HT1080 (cell line): ENCODE results near the gene BORCS5. TPM values are rescaled to one million over a fixed set of nuclear protein-coding genes. Genes with fewer than 3 reads are reported as not detected.
"Not testable (repeated sequence)": the region's sequence is repeated elsewhere in the genome, so short reads cannot be mapped to it uniquely, and the experiment has no call there.

Experiments used
- DNase-seq: peaks from one replicate; pipeline ENCODE4 v3.0.0-alpha.2; 2015; ENCODE audit warnings: low read depth
- total RNA-seq: library from RNA; depleted of rRNA; stranded (reverse); fragments of >200 nt; shearing (Covaris generic); gene quantifications from 2 replicates; pipeline ENCODE4 v1.2.3, GENCODE V29; 2014

BORCS5 gene
- total RNA-seq, 1 experiment from 2014 or later, result 12.1 TPM

DNA sequence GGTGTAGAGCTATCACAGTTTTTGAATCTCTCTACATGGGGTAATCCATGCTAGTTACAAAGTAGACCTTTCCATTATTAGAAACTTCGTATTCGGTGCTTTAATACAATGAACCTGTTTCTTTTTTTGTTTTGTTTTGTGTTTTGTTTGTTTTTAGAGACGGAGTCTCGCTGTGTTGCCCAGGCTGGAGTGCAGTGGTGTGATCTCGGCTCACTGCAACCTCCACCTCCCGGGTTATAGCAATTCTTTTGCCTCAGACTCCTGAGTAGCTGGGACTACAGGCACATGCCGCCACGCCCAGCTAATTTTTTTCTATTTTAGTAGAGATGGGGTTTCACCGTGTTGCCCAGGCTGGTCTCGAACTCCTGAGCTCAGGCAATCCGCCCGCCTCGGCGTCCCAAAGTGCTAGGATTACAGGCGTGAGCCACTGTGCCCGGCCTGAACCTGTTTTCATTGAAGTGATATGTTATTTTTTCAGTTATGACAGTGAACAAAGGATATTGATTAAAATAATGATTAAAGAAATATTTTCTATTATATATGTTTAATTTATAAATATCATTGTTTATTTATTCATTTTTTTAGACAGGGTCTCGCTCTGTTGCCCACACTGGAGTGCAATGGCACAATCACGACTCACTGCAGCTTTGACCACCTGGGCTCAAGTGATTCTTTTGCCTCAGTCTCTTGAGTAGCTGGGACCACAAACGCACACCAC is 5.3 kb upstream of the BORCS5 start:
- not testable (repeated sequence) for DNase-seq

DNA sequence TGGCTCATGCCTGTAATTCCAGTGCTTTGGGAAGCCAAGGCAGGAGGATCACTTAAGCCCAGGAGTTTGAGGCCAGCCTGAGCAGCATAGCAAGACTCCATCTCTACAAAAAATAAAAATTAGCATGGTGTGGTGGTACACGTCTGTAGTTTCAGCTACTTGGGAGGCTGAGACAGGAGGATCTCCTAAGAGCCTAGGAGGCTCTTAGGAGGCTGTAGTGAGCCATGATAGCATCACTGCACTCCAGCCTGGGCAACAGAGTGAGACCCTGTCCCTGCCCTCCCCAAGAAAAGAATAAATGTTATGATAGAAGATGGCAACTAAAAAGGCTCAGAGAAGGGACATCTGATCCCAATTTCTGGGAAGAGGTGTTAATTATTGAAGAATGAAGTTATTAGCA is 3.6 kb upstream of the BORCS5 start:
- no peak for DNase-seq

DNA sequence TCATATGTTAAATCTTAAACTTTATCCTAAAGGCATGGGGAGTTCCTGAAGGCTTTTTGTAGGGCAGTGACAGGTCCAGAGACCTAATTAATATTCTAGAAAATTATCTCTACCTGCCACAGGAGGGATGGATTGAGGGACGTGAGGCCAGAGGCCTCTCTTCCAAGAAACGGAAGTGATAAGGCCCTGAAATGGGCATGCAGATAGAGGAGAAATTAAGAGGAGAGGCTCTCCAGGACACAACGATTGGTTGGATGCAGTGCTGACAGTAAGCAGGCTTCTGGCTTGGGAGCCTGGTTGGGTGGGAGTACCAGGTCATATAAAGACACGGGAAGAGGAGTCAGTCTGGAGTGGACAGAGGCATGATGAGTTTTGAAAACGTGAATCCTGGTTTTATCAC is 3.1 kb upstream of the BORCS5 start:
- no peak for DNase-seq

DNA sequence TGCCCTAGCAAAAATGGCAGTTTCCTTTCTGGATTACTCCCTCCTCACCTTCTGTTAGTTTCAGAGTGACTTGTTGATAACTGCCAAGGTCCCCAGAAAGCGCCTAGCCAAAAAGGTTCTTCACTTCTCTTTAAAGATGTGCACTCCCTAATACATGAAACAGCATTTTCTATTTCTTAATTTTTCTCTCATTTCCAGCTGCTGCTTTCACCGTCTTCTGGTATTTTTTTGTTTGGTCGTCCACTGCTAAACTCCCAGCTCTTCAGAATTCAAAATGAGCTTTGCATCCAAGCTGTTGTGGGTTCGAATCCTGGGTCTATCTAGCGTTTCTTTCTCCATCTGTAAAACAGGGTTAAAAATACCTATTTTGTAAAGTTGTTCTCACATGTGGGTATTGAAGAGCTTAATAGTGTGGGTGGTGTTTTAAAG is 397 bp upstream of the BORCS5 start:
- no peak for DNase-seq

DNA sequence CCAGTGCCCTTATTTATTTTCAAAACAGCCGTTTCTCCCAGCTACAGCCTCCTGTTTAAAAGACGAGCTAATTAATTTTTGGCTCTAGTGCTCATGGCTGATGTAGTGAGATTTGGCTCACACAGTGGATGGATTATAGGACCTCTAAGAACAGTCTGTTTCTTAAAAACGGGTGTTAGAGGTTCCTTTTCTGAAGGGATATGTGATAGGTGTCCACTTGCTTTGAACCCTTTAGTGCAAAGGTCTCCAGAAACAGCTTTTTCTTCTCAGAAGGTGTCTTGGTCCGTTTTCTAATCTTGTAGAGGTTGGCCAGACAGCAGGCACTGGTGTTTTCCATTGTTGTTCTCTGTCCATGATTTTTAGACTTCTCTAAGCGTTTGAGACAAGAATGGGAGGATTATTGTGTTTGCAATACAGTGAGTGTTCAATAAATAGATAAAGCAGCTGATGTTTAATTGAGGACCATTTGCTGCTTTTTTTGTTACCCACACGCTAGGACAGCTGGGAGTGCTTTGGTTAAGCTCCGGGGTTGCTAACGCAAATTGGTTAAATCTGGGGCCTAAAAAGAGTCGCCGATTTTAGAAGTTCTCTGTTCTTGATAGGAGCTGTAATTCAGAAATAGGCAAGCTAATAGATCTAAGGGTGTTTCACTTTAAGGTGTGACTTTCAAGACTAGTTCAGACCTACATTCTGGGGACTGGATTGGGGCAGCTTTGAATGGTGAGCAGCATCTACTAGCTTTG is 1.0 kb downstream of the BORCS5 start:
- no peak for DNase-seq

DNA sequence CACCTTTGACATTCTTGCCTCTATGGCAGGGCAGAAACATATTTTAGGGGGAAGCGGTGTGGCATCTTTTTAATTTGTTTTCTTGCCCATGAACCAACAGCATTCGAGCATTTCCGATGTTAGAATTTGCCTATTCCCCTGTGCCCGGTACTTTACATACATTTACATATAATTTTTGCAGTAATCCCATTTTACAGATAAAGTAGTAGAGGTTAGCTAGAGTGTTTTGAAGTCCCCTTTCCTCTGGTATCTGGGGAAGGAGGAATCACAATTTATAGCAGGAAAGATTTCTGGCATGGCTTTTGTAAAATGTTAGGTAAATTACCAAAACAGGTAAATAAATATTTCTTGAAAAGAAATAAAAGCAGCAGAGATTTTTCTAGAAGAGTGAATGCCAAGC is 1.6 kb downstream of the BORCS5 start:
- no peak for DNase-seq

DNA sequence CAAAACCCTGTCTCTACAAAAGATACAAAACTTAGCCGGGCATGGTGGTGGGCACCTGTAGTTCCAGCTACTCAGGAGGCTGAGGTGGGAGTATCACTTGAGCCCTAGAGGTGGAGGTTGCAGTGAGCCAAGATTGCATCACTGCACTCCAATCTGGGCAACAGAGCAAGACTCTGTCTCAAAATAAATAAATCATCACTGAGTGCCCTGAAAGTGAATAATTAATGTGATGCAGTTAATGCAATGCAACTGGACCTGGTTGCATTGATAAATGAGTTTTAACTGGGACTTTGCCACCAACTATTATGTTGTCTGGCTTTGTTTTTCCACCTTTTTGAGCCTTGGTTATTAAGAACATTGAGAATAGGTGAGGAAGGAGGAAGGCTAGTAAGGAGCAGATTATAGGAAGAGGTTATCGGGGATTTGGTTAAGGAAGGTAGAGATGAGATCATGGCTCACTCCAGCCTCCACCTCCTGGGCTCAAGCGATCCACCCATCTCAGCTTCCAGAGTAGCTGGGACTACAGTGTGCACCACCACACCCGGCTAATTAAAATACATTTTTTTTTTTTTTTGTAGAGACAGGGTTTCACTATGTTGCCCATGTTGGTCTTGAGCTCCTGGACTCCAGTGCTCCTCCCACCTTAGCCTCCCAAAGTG is 8.0 kb downstream of the BORCS5 start:
- DNase-seq, result no peak

DNA sequence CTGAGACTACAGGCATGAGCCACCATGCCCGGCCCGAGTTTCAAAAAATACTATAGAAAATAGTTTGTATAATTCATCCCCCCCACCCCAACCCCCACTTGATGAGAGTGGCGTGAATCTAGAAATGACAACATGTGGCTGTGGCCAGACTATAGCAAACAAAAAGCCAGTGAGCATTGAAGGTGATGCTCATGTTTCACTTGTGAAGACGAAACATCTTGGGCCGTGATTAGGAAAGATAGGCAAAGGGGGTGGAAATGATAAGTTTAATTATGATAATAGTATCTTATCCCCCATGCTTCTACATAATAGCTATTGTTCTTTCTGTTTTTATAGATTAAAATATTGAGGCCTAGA is 8.5 kb downstream of the BORCS5 start:
- no peak for DNase-seq

DNA sequence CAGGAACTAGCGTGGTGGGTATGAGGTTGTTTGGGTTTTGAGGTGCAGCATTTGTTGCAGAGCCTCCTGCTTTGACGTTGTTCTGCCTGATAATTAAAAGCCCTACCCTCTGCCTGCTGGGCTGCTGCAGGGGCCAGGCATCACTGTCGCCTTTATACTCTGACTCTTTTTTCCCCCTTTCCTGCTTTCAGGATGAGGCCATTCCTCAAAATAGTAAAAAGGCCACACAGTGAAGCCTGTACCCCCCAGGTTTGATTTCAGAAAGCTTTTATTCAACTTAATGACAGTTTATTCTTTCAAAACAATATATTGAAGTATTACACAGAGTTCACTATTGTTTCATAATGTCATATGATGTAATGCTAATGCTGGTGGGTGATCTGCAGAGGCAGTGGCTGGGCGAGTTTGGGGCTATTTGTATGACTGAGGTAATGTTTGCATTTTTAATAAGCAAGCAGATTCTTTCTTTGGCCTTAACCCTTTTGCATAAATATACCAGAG is 9.1 kb downstream of the BORCS5 start:
- no peak for DNase-seq

DNA sequence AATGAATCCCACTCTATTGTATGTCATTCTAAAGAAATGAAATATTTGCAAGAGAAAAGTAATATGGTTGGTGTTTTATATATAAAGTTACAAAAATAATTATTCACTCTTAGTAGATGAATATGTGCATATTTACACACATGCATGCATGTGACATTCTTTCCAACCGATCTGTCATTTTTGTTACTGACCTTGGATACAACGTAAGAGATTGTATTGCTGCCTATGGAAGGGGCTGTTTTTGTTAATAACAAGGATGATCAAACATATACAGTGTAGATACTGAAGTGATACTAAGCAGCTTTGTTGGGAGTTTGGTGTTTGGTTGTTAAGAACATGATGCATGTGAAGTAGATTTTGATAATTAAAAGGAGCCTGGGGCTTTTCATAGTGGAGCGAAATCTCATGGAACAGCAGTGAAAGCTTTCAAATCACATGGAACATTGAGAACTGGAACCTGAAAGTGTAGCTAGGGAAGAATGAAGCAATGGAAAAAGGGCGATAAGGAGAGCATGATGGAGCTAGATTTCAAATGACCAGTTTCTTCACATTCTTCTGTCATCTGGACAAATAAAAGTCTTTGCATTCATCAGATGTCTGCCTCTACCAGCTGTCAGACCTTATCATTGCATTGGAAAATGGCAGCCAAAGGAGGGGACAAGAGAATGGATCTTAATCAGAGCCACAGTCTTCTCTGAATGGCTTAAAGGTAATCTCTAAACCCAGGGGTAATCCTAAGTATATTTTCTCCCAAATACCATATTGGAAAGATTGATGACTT is 10.0 kb downstream of the BORCS5 start:
- no peak for DNase-seq

DNA sequence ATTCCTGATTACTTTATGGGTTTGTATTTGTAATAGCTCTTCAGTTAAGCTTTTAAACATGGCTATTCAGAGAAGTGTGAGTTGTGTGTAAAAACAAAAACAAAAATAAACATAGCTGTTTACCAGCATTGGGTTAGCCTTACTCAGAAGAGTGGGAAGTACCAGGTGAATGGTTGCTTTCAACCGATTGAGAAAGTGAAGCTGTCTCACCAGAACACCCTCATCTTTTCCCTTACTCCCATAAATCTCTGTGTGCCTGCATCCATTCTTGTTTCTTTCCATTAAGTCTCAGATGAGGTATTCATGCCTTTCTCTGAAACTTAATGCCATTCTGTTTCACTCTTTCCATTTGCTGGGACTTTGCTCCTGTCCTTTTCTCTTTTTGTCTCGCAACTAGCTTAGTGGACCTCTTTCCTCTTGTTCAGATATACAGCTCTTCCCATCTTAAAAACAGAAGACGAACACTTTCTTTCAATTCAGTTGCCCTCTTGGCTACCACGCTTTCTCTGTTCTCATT is 10.7 kb downstream of the BORCS5 start:
- no peak for DNase-seq

DNA sequence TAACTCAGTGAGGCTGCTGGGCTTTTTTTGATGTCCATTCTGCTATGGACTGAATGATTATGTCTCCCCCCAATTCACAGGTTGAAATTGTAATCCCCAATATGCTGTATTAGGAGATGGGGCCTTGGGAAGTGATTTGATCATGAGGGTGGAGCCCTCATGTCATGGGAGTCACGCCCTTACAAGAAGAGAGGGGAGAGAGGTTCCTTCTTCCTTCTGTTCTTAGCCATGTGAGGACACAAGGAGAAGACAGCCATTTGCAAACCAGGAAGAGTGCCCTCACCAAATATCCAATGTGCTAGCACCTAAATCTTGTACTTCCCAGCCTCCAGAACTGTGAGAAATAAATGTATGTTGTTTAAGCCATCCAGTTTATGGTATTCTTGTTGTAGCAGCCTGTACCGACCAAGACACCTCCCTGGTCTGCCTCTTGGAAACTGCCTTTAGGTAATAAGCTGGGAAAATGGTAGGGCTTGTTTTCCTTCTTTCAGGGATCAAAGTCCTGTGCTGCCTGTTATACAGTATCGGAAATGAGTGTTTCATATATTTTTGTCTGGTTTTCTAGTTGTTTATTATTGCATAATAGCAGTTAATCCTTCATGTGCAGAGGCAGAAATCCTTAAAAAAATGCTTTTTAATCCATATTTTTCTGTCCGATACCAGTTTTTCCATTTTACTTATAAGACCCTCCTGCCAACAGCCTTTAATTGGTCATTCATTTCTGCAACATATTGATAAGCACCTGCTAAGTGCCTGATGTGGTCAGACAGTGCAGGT is 16.3 kb downstream of the BORCS5 start:
- no peak for DNase-seq

DNA sequence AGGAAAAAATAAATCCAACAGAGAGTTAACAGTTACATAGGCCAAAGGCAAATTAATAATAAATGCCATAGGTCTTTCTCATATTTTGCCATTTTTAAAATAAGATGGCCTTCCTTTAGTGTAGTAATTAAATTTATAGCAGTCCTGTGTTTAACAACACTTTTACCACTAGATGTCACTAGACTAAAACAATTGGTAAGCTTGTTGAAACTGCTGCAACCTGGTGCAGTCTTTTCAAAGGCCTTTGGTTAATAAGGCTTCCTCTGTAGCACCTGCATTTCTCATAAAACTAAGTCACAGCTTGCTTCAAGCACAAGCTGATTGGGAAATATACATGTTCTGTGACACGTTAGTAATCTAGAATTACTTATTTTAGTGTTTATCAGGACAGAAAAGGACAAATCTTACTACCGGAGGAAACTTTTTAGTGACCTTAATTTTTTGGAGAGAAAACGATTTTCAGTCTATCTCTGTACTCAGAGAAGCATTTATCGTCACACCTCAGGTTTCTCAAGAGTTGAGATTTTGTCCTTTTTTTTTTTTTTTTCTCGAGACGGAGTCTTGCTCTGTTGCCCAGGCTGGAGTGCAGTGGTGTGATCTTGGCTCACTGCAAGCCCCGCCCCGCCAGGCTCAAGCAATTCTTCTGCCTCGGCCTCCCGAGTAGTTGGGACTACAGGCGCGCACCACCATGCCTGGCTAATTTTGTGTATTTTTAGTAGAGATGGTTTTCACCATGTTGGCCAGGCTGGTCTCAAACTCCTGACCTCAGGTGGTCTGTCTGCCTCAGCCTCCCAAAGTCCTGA is 20.0 kb downstream of the BORCS5 start:
- DNase-seq, result peak; percentile 58

DNA sequence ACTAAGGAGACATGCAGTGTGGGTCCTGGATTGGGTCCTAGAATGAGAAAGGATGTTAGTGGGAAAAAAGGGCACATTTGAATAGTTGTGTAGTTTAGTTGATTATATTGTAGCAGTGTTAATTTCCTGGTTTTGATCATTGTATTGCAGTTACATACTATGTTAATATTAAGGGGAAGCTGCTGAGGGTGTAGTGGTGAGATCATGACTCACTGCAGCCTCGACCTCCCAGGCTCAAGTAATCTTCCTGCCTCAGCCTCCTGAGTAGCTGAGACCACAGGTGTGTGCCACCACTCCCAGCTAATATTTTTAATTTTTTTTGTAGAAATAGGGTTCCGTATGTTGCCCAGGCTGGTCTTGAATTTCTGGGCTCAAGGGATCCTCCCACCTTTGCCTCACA is 21.7 kb downstream of the BORCS5 start:
- DNase-seq, result no peak

DNA sequence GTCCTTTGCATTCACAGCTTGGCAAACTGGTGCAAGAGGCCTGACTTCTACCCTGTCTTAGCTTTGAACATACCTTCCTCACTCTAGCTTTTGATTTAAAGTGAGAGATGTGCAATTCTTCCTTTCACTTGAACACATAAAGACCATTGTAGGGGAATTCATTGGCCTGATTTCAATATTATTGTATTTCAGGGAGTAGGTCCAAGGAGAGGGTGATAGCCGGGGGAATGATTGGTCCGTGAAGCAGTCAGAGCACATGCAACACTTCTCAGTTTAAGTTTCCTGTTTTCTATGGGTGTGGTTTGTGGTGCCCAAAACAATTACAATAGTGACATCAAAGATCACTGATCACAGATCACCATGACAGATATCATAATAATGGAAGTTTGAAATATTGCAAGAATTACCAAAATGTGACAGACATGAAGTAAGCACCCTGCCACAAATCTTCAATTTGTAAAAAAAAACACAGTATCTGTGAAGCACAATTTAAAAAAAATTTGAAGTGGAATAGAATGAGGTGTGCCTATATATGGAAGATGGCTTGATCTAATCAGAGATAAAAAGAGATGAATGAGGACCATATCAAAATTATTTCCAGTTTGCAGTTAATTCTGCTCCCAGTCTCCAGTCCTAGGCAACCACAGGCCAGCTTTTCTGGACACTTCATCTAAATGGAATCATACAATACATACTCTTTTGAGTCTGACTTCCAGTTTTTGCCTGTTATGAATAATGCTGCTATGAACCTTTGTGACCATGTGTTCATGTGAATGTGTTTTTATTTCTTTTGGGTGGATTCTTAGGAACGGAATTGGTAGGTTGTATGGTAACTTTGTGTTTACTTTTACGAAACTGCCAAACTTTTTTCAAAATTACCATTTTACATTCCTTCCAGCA is 23.2 kb downstream of the BORCS5 start:
- DNase-seq, result no peak

DNA sequence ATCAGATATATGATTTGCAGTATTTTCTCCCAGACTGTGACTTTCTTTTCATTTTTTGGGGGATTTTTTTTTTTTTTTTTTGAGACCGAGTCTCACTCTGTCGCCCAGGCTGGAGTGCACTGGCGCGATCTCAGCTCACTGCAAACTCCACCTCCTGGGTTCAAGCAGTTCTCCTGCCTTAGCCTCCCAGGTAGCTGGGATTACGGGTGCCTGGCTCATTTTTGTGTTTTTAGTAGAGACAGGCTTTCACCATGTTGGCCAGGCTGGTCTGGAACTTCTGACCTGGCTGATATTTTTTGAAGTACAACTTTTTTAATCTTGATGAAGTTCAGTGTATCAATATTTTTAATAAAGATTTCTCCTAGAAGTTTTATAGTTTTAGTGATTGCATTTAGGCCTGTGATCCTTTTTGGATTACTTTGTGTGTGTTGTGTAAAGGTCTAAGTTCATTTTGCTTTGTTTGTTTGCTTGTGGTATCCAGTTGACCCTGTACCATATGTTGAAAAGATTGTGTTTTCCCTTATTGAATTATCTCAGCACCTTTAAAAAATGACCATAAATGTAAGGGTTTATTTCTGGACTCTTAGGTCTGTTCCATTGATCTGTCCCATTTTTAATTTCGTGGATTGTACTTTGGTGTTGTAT is 24.2 kb downstream of the BORCS5 start:
- DNase-seq, result no peak

DNA sequence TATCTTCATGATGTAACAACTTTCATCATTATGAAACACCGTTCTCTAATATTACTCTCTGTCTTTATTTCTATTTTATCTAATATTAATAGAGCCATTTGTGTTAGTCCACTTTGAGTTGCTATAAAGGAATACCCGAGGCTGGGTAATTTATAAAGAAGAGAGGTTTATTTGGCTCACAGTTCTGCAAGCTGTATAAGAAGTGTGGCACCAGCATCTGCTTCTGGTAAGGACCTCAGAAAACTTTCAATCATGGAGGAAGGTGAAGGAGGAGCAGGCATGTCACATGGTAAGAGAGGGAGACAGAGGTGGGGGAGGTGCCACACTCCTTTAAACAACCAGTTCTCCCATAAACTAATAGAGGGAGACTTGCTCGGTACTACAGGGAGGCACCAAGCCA is 25.1 kb downstream of the BORCS5 start:
- DNase-seq, result no peak
